Measurements from ENCODE around the gene PKP3. TPM values are rescaled to one million over a fixed set of nuclear protein-coding genes. Genes with fewer than 3 reads are reported as not detected.
A peak's percentile ranks its signal among the peaks of the same experiment; 100 is the strongest.
"Not testable (repeated sequence)": the region's sequence is repeated elsewhere in the genome, so short reads cannot be mapped to it uniquely, and the experiment has no call there.

PKP3 gene
- total and polyA plus RNA-seq, 2 donors from 2014 or later: 1.9 to 3.6 TPM

DNA sequence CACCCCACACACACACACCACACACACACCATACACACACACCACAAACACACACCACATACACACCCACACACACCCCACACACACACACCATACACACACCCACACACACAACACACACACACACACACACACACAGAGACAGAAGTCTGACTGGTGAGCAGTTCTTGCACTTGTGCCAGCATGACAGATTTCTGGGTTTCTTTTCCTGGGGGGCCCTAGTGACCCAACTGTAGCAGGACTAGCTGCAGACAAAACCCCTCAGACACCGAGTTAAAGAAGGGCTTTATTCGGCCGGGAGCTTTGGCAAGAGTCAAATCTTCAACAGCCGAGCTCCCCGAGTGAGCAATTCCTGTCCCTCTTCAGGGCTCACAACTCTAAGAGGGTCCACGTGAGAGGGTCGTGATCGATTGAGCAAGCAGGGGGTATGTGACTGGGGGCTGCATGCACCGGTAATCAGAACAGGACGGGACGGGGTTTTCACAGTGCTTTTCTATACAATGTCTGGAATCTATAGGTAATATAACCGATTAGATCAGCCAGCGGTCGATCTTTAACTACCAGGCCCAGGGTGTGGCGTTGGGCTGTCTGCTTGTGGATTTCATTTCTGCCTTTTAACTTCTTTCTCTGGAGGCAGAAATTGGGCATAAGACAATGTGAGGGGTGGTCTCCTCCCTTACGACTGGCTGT, 43.8 kb upstream of the PKP3 start:
- not testable (repeated sequence) for H3K4me3 ChIP-seq (ENCODE audit: low read length in 3 of 3); H3K27ac ChIP-seq (ENCODE audit: low read depth in 2 of 2, low read length in 2 of 2); H3K9me3 ChIP-seq (ENCODE audit: control insufficient read depth in 2 of 3, insufficient read depth in 1 of 3, low read length in 3 of 3); H3K27me3 ChIP-seq (ENCODE audit: control insufficient read depth, insufficient read depth, low read length); H3K9ac ChIP-seq (ENCODE audit: low read length in 3 of 3); H3K36me3 ChIP-seq (ENCODE audit: control insufficient read depth in 2 of 3, insufficient read depth in 3 of 3, low read length in 3 of 3); FAIRE-seq; DNase-seq
- H3K4me1 ChIP-seq (ENCODE audit: control insufficient read depth in 2 of 3, insufficient read depth in 2 of 3, low read depth in 1 of 3, low read length in 3 of 3): peaks cover 3 to 17% (median 15%) of the 10 kb centered on the region in 3 donors
- intact Hi-C loops (cut with DNase I): loop anchor here (10.0 kb wide), 1 partner anchor 45 kb away; the partner anchor contains the start of gene IFITM2

DNA sequence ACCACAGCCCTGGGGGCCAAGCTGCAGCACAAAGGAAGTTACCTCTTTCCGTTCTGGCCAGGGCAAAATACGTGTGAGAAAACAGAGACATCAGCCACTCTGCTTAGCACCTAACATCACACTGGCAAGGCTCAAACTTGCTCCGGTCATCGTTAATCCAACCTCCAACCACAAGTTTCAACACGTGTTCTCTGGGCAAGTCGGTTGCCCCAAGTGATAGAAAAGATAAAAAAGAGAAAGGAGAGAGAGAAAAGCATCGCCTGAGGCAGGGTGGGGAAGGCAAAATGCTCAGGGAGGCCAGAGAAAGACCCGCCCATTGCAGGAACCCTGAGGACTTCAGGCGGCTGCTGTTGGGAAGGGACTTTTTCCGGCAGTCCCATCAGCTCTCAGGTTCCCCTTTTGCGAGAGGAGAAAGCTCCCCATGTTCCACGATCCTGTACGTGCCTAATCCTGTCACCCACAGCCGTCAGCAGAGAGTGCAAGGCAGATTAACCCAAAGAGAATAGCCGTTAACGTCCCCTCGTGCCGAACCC, 43.2 kb upstream of the PKP3 start:
- TF ChIP-seq, protein P1, sequence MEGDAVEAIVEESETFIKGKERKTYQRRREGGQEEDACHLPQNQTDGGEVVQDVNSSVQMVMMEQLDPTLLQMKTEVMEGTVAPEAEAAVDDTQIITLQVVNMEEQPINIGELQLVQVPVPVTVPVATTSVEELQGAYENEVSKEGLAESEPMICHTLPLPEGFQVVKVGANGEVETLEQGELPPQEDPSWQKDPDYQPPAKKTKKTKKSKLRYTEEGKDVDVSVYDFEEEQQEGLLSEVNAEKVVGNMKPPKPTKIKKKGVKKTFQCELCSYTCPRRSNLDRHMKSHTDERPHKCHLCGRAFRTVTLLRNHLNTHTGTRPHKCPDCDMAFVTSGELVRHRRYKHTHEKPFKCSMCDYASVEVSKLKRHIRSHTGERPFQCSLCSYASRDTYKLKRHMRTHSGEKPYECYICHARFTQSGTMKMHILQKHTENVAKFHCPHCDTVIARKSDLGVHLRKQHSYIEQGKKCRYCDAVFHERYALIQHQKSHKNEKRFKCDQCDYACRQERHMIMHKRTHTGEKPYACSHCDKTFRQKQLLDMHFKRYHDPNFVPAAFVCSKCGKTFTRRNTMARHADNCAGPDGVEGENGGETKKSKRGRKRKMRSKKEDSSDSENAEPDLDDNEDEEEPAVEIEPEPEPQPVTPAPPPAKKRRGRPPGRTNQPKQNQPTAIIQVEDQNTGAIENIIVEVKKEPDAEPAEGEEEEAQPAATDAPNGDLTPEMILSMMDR (IDR thresholded peaks at IDR 0.05; ENCODE audit: borderline replicate concordance, extremely low read depth, insufficient read depth): no peak
- peaks cover 3 to 21% (median 21%) of the 10 kb centered on the region in 3 donors for H3K4me1 ChIP-seq (ENCODE audit: control insufficient read depth in 2 of 3, insufficient read depth in 2 of 3, low read depth in 1 of 3, low read length in 3 of 3)
- H3K27me3 ChIP-seq (ENCODE audit: control insufficient read depth, insufficient read depth, low read length): no peaks in the 10 kb centered on the region
- no peak overlapping the region for H3K4me3 ChIP-seq (ENCODE audit: low read length in 3 of 3)
- H3K9ac ChIP-seq (ENCODE audit: low read length in 3 of 3): peak overlapping the region in 1 of 3 donors; percentile 16
- H3K9me3 ChIP-seq (ENCODE audit: control insufficient read depth in 2 of 3, insufficient read depth in 1 of 3, low read length in 3 of 3): no peaks in the 10 kb centered on the region
- no peak for DNase-seq
- intact Hi-C loops (cut with DNase I): loop anchor here (10.0 kb wide), 1 partner anchor 46 kb away; the partner anchor contains the start of gene IFITM2
- peak overlapping the region in 1 of 2 donors; percentile 14 for H3K27ac ChIP-seq (ENCODE audit: low read depth in 2 of 2, low read length in 2 of 2)
- FAIRE-seq: no peak
- no peaks in the 10 kb centered on the region for H3K36me3 ChIP-seq (ENCODE audit: control insufficient read depth in 2 of 3, insufficient read depth in 3 of 3, low read length in 3 of 3)

DNA sequence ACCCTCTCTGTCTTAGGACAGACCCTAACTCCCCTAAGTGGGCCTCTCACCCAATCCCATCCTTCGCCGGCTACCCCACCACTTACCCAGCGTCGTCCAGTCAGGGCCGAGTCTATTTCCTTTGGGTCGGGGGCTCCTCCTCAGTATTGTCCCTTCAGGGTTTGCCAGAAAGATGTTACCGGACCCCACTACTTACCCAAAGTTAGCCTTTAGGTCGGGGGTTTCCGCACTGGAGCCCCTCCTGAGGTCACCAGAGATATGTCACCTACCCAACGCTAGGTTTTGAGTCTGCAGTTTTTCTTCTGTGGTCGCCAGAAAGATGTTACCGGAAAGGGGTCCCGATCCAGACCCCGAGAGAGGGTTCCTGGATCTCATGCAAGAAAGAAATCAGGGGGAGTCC, 42.6 kb upstream of the PKP3 start:
- DNase-seq (no peak), FAIRE-seq (no peak)
- Histone ChIP-seq H3K36me3 (ENCODE audit: control insufficient read depth in 2 of 3, insufficient read depth in 3 of 3, low read length in 3 of 3) (peaks cover 0 to under 1% (median 0%) of the 10 kb centered on the region in 3 donors), H3K9ac (ENCODE audit: low read length in 3 of 3) (no peak overlapping the region), H3K4me1 (ENCODE audit: control insufficient read depth in 2 of 3, insufficient read depth in 2 of 3, low read depth in 1 of 3, low read length in 3 of 3) (peaks cover 3 to 21% (median 21%) of the 10 kb centered on the region in 3 donors), H3K27ac (ENCODE audit: low read depth in 2 of 2, low read length in 2 of 2) (peak overlapping the region in 1 of 2 donors; percentile 14), H3K4me3 (ENCODE audit: low read length in 3 of 3) (no peak overlapping the region), H3K9me3 (ENCODE audit: control insufficient read depth in 2 of 3, insufficient read depth in 1 of 3, low read length in 3 of 3) (no peaks in the 10 kb centered on the region), H3K27me3 (ENCODE audit: control insufficient read depth, insufficient read depth, low read length) (no peaks in the 10 kb centered on the region)
- TF ChIP-seq, protein P1 (IDR thresholded peaks at IDR 0.05; ENCODE audit: borderline replicate concordance, extremely low read depth, insufficient read depth): no peak
- intact Hi-C loops (cut with DNase I): loop anchor here (10.0 kb wide), 1 partner anchor 47 kb away; the partner anchor contains the start of gene IFITM2

DNA sequence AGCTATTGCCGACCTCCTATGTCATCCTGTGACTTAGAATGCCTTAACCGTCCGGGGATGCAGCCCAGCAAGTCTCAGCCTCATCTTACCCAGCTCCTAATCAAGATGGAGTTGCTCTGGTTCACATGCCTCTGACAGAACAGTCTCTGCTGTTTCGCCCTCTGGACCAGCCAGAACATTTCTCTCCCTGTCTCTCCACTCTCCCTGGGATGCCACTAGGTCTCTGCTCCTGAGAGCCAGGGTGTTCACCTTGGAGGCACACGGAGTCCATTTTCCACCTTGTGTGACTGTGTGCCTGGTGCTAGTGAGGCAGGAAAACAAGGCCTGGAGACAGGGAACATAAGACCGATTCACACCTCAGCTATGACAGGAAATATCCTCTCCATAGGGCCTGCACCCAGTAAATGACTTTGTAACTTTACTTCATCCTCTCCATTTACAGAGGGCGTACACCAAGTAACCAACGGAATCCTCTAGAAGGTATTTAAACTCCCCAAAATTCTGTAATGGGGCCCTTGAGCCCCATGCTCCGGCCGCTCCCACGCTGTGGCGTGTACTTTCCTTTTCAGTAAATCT, 41.5 kb upstream of the PKP3 start:
- no peak for DNase-seq
- H3K9me3 ChIP-seq (ENCODE audit: control insufficient read depth in 2 of 3, insufficient read depth in 1 of 3, low read length in 3 of 3): peaks cover 0 to 9% (median 0%) of the 10 kb centered on the region in 3 donors
- H3K27ac ChIP-seq (ENCODE audit: low read depth in 2 of 2, low read length in 2 of 2): peak overlapping the region; percentile 86 to 100
- peaks cover 6 to 21% (median 21%) of the 10 kb centered on the region in 3 donors for H3K4me1 ChIP-seq (ENCODE audit: control insufficient read depth in 2 of 3, insufficient read depth in 2 of 3, low read depth in 1 of 3, low read length in 3 of 3)
- peaks cover 0 to 12% (median 0%) of the 10 kb centered on the region in 3 donors for H3K36me3 ChIP-seq (ENCODE audit: control insufficient read depth in 2 of 3, insufficient read depth in 3 of 3, low read length in 3 of 3)
- H3K9ac ChIP-seq (ENCODE audit: low read length in 3 of 3): peak overlapping the region in 1 of 3 donors; percentile 9
- H3K4me3 ChIP-seq (ENCODE audit: low read length in 3 of 3): no peak overlapping the region
- intact Hi-C loops (cut with DNase I): loop anchor here (10.0 kb wide), 1 partner anchor 48 kb away; the partner anchor contains the start of gene IFITM2
- no peaks in the 10 kb centered on the region for H3K27me3 ChIP-seq (ENCODE audit: control insufficient read depth, insufficient read depth, low read length)
- FAIRE-seq: no peak
- TF ChIP-seq, protein P1 (IDR thresholded peaks at IDR 0.05; ENCODE audit: borderline replicate concordance, extremely low read depth, insufficient read depth): no peak
